Activated naive CD4-positive, alpha-beta T cell treated with anti-CD3 and anti-CD28 coated beads, Interleukin-2, amount 10 ng/mL, durations not matched to agents 5 hours and 36 hours (primary cell): Measurements from ENCODE around the gene ZNF638. TPM values are rescaled to one million over a fixed set of nuclear protein-coding genes. Genes with fewer than 3 reads are reported as not detected.

Source experiments
- total RNA-seq, 2 experiments: library from RNA; stranded (reverse); gene quantifications; one replicate each; pipeline ENCODE4 v1.2.3, GENCODE V29; 2021

The ZNF638 gene
- total RNA-seq = 10 to 100 TPM; 80.3 to 87.2 TPM

GRCh38 chr2:71331581-71332434 lies at the start of gene ZNF638:
ZNF638 (plus strand) TSS chr2:71331782; CDS start chr2:71348955, 17,173 bp downstream.

DNA sequence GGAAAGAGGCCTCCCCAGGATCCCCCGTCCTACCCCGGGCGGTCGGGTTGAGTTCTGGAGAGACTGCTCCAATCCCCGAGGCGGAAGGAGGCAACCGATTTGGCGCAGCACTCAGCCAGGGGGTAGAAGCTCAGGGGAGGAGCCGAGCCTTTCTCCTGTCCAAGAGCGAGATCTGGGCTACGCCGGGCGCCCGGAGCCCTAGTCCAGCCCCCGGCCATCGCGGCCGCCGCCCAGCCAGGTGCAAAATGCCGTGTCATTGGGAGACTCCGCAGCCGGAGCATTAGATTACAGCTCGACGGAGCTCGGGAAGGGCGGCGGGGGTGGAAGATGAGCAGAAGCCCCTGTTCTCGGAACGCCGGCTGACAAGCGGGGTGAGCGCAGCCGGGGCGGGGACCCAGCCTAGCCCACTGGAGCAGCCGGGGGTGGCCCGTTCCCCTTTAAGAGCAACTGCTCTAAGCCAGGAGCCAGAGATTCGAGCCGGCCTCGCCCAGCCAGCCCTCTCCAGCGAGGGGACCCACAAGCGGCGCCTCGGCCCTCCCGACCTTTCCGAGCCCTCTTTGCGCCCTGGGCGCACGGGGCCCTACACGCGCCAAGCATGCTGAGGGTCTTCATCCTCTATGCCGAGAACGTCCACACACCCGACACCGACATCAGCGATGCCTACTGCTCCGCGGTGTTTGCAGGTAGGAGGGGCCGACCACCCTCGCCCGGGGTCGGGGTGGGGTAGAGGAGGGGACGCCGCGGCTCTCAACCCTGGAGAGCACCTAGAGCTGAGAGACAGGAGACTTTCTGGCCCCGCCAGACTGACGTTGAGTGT lies 122.0 kb downstream of the ZNF638 start, which contains the start of gene DYSF:
TSS of gene DYSF (plus strand) at position 158 of the 817 bp plus-strand sequence.

Other genes with a start within 250 kb of the ZNF638 start
- gene MCEE, start 201.6 kb upstream of the ZNF638 start, total RNA-seq = 10 to 100 TPM; 14.4 to 16.3 TPM
- gene MPHOSPH10, start 201.1 kb upstream of the ZNF638 start, total RNA-seq = 10 to 100 TPM; 31.8 to 34.1 TPM
- gene PAIP2B, start 104.7 kb upstream of the ZNF638 start, total RNA-seq = 1 to 10 TPM; 2.2 to 2.6 TPM
- gene DYSF, start 121.8 kb downstream of the ZNF638 start, total RNA-seq = under 1 TPM in 1 of 2 experiments, not detected in 1; 0.12 TPM